IPS DF 6.9 (cell line): ENCODE results near the gene PMEPA1.

Experiments
- DNase-seq: peaks from one replicate; pipeline ENCODE4 v3.0.0-alpha.2; 2013; ENCODE audit warnings: low read depth, low spot score
- H3K27ac ChIP-seq: one replicate; pipeline ENCODE4 v1.5.1; 2013; ENCODE audit warnings: low read length, control low read depth
- H3K27me3 ChIP-seq: 2 replicates; pipeline ENCODE4 v1.6.1; 2013; ENCODE audit warnings: mild to moderate bottlenecking, low read length; ENCODE audit not compliant: control insufficient read depth, insufficient read depth
- H3K36me3 ChIP-seq: 2 replicates; pipeline ENCODE4 v1.6.1; 2013; ENCODE audit warnings: low read length; ENCODE audit not compliant: control insufficient read depth, insufficient read depth
- H3K4me1 ChIP-seq: 2 replicates; pipeline ENCODE4 v1.6.1; 2013; ENCODE audit warnings: low read length; ENCODE audit not compliant: control insufficient read depth, insufficient read depth
- H3K4me3 ChIP-seq: 2 replicates; pipeline ENCODE4 v1.5.1; 2013; ENCODE audit warnings: mild to moderate bottlenecking, low read length
- H3K9me3 ChIP-seq: 2 replicates; pipeline ENCODE4 v1.6.1; 2013; ENCODE audit warnings: low read length, inconsistent platforms; ENCODE audit not compliant: control insufficient read depth, insufficient read depth
- WGBS: extraction: QIAGEN DNeasy Blood & Tissue Kit; methylation state at CpG from one replicate; pipeline ENCODE4 v1.1.7; 2013; ENCODE audit warnings: mixed read lengths, missing lambda C conversion rate; ENCODE audit not compliant: insufficient read length, insufficient coverage; 5-methylcytosine and 5-hydroxymethylcytosine counted together

The PMEPA1 gene

GRCh38 chr20:57656821-57657534 lies 52.8 kb downstream of the PMEPA1 start:
- no CpG with 5 or more reads among the region's 20 CpGs for WGBS
- H3K27me3 ChIP-seq: no peaks in the 10 kb centered on the region
- peaks cover 2% of the 10 kb centered on the region for H3K4me1 ChIP-seq
- H3K9me3 ChIP-seq: no peaks in the 10 kb centered on the region
- DNase-seq: no peak
- H3K36me3 ChIP-seq: peaks cover 27% of the 10 kb centered on the region
- H3K27ac ChIP-seq: no peak overlapping the region
- H3K4me3 ChIP-seq: no peak overlapping the region

DNA sequence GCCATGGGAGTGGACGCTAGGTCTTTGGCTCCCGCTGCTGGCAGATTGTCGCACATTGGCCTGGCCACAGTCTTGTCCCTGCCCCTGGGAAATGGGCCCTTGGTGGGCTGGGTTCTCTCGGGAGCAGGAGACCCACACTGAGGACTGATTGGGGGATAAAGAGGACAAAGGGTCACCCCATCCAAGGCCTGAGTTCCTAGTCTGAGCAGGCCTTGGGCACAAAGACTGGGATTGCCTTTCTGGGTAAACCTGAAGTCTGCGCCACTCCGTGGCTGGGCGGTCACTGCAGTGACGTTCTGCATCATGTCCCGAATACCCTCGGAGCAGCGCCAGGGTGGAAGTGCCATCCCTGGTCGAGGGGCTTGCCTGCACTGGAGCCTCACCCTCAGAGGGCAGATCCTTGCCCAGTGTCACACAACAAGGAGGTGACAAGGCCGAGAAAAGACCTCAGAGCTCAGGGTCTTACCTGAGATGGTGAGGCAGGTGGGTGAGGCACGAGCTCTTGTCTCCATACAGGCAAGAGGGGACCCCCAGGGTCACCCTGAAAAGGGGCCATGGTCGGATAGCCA lies 53.5 kb downstream of the PMEPA1 start:
- Histone ChIP-seq H3K27me3 (no peaks in the 10 kb centered on the region), H3K27ac (no peak overlapping the region), H3K36me3 (peaks cover 27% of the 10 kb centered on the region), H3K9me3 (no peaks in the 10 kb centered on the region), H3K4me3 (no peak overlapping the region), H3K4me1 (no peaks in the 10 kb centered on the region; the same call in 1 of the 2 replicates)
- WGBS: no CpG with 5 or more reads among the region's 15 CpGs
- DNase-seq: no peak

DNA sequence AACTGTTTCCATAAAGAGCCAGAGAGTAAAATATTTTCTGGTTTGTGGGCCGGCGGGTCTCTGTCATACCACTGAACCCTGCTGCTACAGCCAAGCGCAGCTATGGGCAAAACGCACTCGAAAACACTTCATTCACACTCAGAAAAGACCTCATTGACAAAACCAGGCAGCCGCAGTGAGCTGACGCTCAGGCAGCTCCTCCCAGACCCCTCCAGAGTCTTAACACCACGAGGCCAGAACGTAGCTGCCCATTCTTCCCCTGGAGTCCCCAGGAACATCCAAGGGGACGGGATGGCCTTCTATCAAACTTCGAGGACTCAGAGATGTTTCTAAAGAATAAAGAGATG lies 54.0 kb downstream of the PMEPA1 start:
- H3K36me3 ChIP-seq: peaks cover 27% of the 10 kb centered on the region

DNA sequence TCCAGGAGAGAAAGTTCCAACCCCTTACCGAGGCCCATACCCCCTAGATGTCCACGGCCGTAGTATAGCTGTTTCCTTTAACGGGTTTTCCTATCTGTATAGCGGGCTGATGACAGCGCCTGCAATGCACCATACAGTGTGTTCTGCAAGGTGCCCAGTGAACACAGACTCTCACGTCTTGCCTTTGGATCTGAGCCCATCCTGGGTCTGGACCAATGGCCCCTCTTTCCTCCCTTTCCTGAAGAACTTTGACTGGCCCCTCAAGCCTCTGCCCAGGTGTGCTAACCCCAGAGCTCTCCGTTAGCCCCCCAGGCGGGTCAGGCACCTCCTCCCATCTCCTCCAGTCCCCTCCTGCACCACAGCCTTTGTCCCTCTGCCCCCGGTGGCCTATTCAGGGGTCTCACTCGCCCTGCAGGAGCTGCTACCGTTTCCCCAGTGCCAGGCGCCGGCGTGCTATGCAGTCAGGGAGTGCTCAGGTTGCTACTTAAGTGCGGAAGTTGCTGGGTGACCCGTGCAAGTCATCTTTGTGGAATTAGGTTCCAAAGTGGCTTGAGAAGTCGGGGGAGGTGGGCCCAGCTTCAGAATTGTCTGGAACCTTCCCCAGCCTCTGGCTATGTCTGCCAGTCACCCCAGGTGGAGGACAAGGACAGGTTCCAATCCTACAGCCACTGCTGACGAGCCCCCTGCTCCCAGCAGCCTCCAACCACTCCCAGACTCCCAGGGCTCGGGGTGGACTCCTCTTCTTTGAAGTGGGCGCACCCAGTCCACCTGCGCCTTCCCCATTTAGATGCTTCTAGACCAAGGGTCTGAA lies 54.6 kb downstream of the PMEPA1 start:
- no peak overlapping the region for H3K27ac ChIP-seq
- H3K4me3 ChIP-seq: no peak overlapping the region
- no peaks in the 10 kb centered on the region; the same call in 1 of the 2 replicates for H3K4me1 ChIP-seq
- no peaks in the 10 kb centered on the region for H3K9me3 ChIP-seq
- peaks cover 27% of the 10 kb centered on the region for H3K36me3 ChIP-seq
- WGBS: no CpG with 5 or more reads among the region's 22 CpGs
- no peak for DNase-seq
- H3K27me3 ChIP-seq: no peaks in the 10 kb centered on the region

More for the DNA sequence above, 54.0 kb downstream of the PMEPA1 start:
- WGBS: no CpG with 5 or more reads among the region's 11 CpGs
- no peak overlapping the region for H3K4me3 ChIP-seq
- H3K4me1 ChIP-seq: no peaks in the 10 kb centered on the region; the same call in 1 of the 2 replicates
- no peak overlapping the region for H3K27ac ChIP-seq
- no peaks in the 10 kb centered on the region for H3K9me3 ChIP-seq
- no peak for DNase-seq
- no peaks in the 10 kb centered on the region for H3K27me3 ChIP-seq

GRCh38 chr20:57654363-57654997 lies 55.3 kb downstream of the PMEPA1 start:
- no peaks in the 10 kb centered on the region for H3K27me3 ChIP-seq
- DNase-seq: peak; percentile 73
- no peak overlapping the region for H3K4me3 ChIP-seq
- H3K36me3 ChIP-seq: peaks cover 27% of the 10 kb centered on the region
- no peak overlapping the region for H3K27ac ChIP-seq
- no peaks in the 10 kb centered on the region for H3K4me1 ChIP-seq
- no peaks in the 10 kb centered on the region for H3K9me3 ChIP-seq
- no CpG with 5 or more reads among the region's 12 CpGs for whole genome bisulfite sequencing

DNA sequence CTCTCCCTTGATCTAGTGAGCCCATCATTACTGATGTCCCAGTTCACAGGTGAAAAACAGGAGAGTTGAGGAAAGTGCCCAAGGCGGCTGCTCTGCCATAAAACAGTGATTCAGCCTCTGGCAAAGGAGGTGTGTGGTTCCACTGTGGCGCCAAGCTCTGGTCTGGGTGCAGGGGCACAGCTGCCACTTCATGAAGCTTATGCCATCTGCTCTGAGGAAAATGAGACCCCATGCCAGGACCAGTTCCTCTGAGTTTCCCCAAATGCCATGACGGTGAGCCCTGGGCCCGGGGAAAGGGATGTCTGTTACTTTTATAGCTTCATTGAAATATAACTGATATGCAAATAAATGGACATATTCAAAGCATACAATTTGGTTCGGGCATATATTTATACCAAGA lies 55.9 kb downstream of the PMEPA1 start:
- Histone ChIP-seq H3K4me1 (no peaks in the 10 kb centered on the region), H3K27ac (no peak overlapping the region), H3K36me3 (peaks cover 24% of the 10 kb centered on the region), H3K27me3 (no peaks in the 10 kb centered on the region), H3K4me3 (no peak overlapping the region), H3K9me3 (no peaks in the 10 kb centered on the region)
- WGBS: no CpG with 5 or more reads among the region's 5 CpGs
- no peak for DNase-seq

GRCh38 chr20:57653546-57653900 lies 56.3 kb downstream of the PMEPA1 start:
- Histone ChIP-seq H3K36me3 (peaks cover 20% of the 10 kb centered on the region), H3K9me3 (no peaks in the 10 kb centered on the region), H3K4me3 (no peak overlapping the region; the same call in 1 of the 2 replicates), H3K27ac (no peak overlapping the region), H3K4me1 (no peaks in the 10 kb centered on the region), H3K27me3 (no peaks in the 10 kb centered on the region)
- no CpG with 5 or more reads among the region's 8 CpGs for WGBS
- no peak for DNase-seq

GRCh38 chr20:57652606-57653545 lies 56.9 kb downstream of the PMEPA1 start:
- Histone ChIP-seq H3K36me3 (peaks cover 17% of the 10 kb centered on the region), H3K27me3 (no peaks in the 10 kb centered on the region), H3K9me3 (no peaks in the 10 kb centered on the region), H3K4me1 (no peaks in the 10 kb centered on the region), H3K27ac (no peak overlapping the region), H3K4me3 (no peak overlapping the region)
- WGBS: no CpG with 5 or more reads among the region's 28 CpGs
- no peak for DNase-seq

- Histone ChIP-seq H3K36me3 (peaks cover 11% of the 10 kb centered on the region; the same call in 1 of the 2 replicates), H3K27me3 (no peaks in the 10 kb centered on the region), H3K4me1 (no peaks in the 10 kb centered on the region), H3K4me3 (no peak overlapping the region), H3K27ac (no peak overlapping the region), H3K9me3 (no peaks in the 10 kb centered on the region)
- DNase-seq: no peak
- no CpG with 5 or more reads among the region's 50 CpGs for WGBS
These were observed 57.8 kb downstream of the PMEPA1 start for GRCh38 chr20:57651881-57652605.
